Measurements from ENCODE around the gene TRA2A. TPM values are rescaled to one million over a fixed set of nuclear protein-coding genes. Genes with fewer than 3 reads are reported as not detected.

The TRA2A gene
- polyA plus RNA-seq, 1 experiment: 29.3 TPM

- ChIA-PET POLR2A (no interaction called here), CTCF (no interaction called here)
- DNase-seq (ENCODE audit: low read depth): no peak
- H3K4me3 ChIP-seq (ENCODE audit: low read depth, low read length): no peak overlapping the region
- peaks cover 17% of the 10 kb centered on the region for H3K27me3 ChIP-seq (ENCODE audit: control insufficient read depth, insufficient read depth, low read length)
- no peaks in the 10 kb centered on the region for H3K36me3 ChIP-seq (ENCODE audit: control insufficient read depth, insufficient read depth, low read length)
- no peak for TF ChIP-seq CTCF (IDR thresholded peaks at IDR 0.05; ENCODE audit: insufficient read depth, low read depth, low read length)
These were observed 53.6 kb downstream of the TRA2A start for GRCh38 chr7:23477962-23478866.

- Histone ChIP-seq H3K36me3 (ENCODE audit: control insufficient read depth, insufficient read depth, low read length) (no peaks in the 10 kb centered on the region), H3K27me3 (ENCODE audit: control insufficient read depth, insufficient read depth, low read length) (peaks cover 17% of the 10 kb centered on the region), H3K4me3 (ENCODE audit: low read depth, low read length) (no peak overlapping the region)
- no peak for TF ChIP-seq CTCF (IDR thresholded peaks at IDR 0.05; ENCODE audit: insufficient read depth, low read depth, low read length)
- POLR2A ChIA-PET: no interaction called here
- no peak for DNase-seq (ENCODE audit: low read depth)
- CTCF ChIA-PET: no interaction called here
These were observed 54.7 kb downstream of the TRA2A start for GRCh38 chr7:23477157-23477499.

GRCh38 chr7:23476286-23477156, 55.3 kb downstream of the TRA2A start:
- POLR2A ChIA-PET: no interaction called here
- CTCF ChIA-PET: no interaction called here
- H3K27me3 ChIP-seq (ENCODE audit: control insufficient read depth, insufficient read depth, low read length): peaks cover 15% of the 10 kb centered on the region
- TF ChIP-seq CTCF (IDR thresholded peaks at IDR 0.05; ENCODE audit: insufficient read depth, low read depth, low read length): no peak
- no peak for DNase-seq (ENCODE audit: low read depth)
- no peak overlapping the region for H3K4me3 ChIP-seq (ENCODE audit: low read depth, low read length)
- no peaks in the 10 kb centered on the region for H3K36me3 ChIP-seq (ENCODE audit: control insufficient read depth, insufficient read depth, low read length)

GRCh38 chr7:23475576-23475839, 56.3 kb downstream of the TRA2A start:
- POLR2A ChIA-PET: no interaction called here
- Histone ChIP-seq H3K36me3 (ENCODE audit: control insufficient read depth, insufficient read depth, low read length) (no peaks in the 10 kb centered on the region), H3K4me3 (ENCODE audit: low read depth, low read length) (no peak overlapping the region), H3K27me3 (ENCODE audit: control insufficient read depth, insufficient read depth, low read length) (peaks cover 16% of the 10 kb centered on the region)
- CTCF ChIA-PET: no interaction called here
- DNase-seq (ENCODE audit: low read depth): no peak
- no peak for TF ChIP-seq CTCF (IDR thresholded peaks at IDR 0.05; ENCODE audit: insufficient read depth, low read depth, low read length)

- DNase-seq (ENCODE audit: low read depth): no peak
- ChIA-PET CTCF (no interaction called here), POLR2A (no interaction called here)
- Histone ChIP-seq H3K4me3 (ENCODE audit: low read depth, low read length) (0 out of 2 replicates have a peak overlapping the region, but pooled peaks have one; percentile 42), H3K27me3 (ENCODE audit: control insufficient read depth, insufficient read depth, low read length) (peaks cover 17% of the 10 kb centered on the region), H3K36me3 (ENCODE audit: control insufficient read depth, insufficient read depth, low read length) (no peaks in the 10 kb centered on the region)
- no peak for TF ChIP-seq CTCF (IDR thresholded peaks at IDR 0.05; ENCODE audit: insufficient read depth, low read depth, low read length)
These were observed 56.8 kb downstream of the TRA2A start for GRCh38 chr7:23474829-23475575.
